ENCODE measurements around the gene CEP295NL.
A peak's percentile ranks its signal among the peaks of the same experiment; 100 is the strongest.
"Not testable (repeated sequence)": the region's sequence is repeated elsewhere in the genome, so short reads cannot be mapped to it uniquely, and the experiment has no call there.

The CEP295NL gene

GRCh38 chr17:78929908-78930775, 27.1 kb upstream of the CEP295NL start:
- no peak for DNase-seq (ENCODE audit: low spot score)

GRCh38 chr17:78925662-78926555, 22.9 kb upstream of the CEP295NL start:
- DNase-seq (ENCODE audit: low spot score): peak; percentile 90

- DNase-seq (ENCODE audit: low spot score): peak; percentile 95
Measured at GRCh38 chr17:78925234-78925633, 22.2 kb upstream of the CEP295NL start, which contains the start of gene TIMP2. TSS of gene TIMP2 (minus strand) at chr17:78925387. CDS start at chr17:78925088, 299 bp downstream.

- DNase-seq (ENCODE audit: low spot score): peak; percentile 70
Measured at GRCh38 chr17:78924481-78925151, 21.6 kb upstream of the CEP295NL start.

GRCh38 chr17:78923660-78924453, 20.9 kb upstream of the CEP295NL start:
- DNase-seq (ENCODE audit: low spot score): peak; percentile 62

- no peak for DNase-seq (ENCODE audit: low spot score)
Measured at GRCh38 chr17:78922816-78923498, 20.0 kb upstream of the CEP295NL start.

- no peak for DNase-seq (ENCODE audit: low spot score)
Measured at GRCh38 chr17:78921437-78921971, 18.5 kb upstream of the CEP295NL start.

- no peak for DNase-seq (ENCODE audit: low spot score)
Measured at GRCh38 chr17:78920528-78920927, 17.5 kb upstream of the CEP295NL start.

GRCh38 chr17:78919861-78920450, 17.0 kb upstream of the CEP295NL start:
- no peak for DNase-seq (ENCODE audit: low spot score)

GRCh38 chr17:78918979-78919378, 16.0 kb upstream of the CEP295NL start:
- DNase-seq (ENCODE audit: low spot score): no peak

- no peak for DNase-seq (ENCODE audit: low spot score)
Measured at GRCh38 chr17:78917451-78918275, 14.7 kb upstream of the CEP295NL start.

- no peak for DNase-seq (ENCODE audit: low spot score)
Measured at GRCh38 chr17:78915872-78916632, 13.1 kb upstream of the CEP295NL start.

GRCh38 chr17:78913115-78913514, 10.1 kb upstream of the CEP295NL start:
- DNase-seq (ENCODE audit: low spot score): no peak

- no peak for DNase-seq (ENCODE audit: low spot score)
Measured at GRCh38 chr17:78912082-78912481, 9.1 kb upstream of the CEP295NL start.

- not testable (repeated sequence) for DNase-seq (ENCODE audit: low spot score)
Measured at GRCh38 chr17:78911543-78911942, 8.5 kb upstream of the CEP295NL start.

GRCh38 chr17:78910497-78911284, 7.7 kb upstream of the CEP295NL start:
- no peak for DNase-seq (ENCODE audit: low spot score)

- no peak for DNase-seq (ENCODE audit: low spot score)
Measured at GRCh38 chr17:78908426-78908825, 5.4 kb upstream of the CEP295NL start.

- no peak for DNase-seq (ENCODE audit: low spot score)
Measured at GRCh38 chr17:78905541-78905940, 2.5 kb upstream of the CEP295NL start.

All from AG08396 (cell line).